Mesendoderm (in vitro differentiated cells): ENCODE results near the gene GLYATL1B. TPM values are rescaled to one million over a fixed set of nuclear protein-coding genes. Genes with fewer than 3 reads are reported as not detected.
"Not testable (repeated sequence)": the region's sequence is repeated elsewhere in the genome, so short reads cannot be mapped to it uniquely, and the experiment has no call there.

Source experiments
- DNase-seq: peaks from one replicate; pipeline ENCODE4 v3.0.0; 2013
- H2AK5ac ChIP-seq: 2 replicates; pipeline ENCODE4 v1.6.1; 2013; ENCODE audit warnings: low read length, inconsistent platforms
- H2BK120ac ChIP-seq: 2 replicates; pipeline ENCODE4 v1.6.1; 2013; ENCODE audit warnings: low read depth, mild to moderate bottlenecking, low read length, moderate library complexity, mixed read lengths
- H2BK15ac ChIP-seq: replicated peaks from 2 replicates; pipeline ENCODE4 v1.6.1; 2013; ENCODE audit warnings: low read depth, mild to moderate bottlenecking, moderate library complexity
- H2BK5ac ChIP-seq: 2 replicates; pipeline ENCODE4 v1.6.1; 2013; ENCODE audit warnings: low read length, inconsistent platforms
- H3K18ac ChIP-seq: 2 replicates; pipeline ENCODE4 v1.6.1; 2013; ENCODE audit warnings: mild to moderate bottlenecking, low read length, mixed read lengths
- H3K23ac ChIP-seq: one replicate; pipeline ENCODE4 v1.6.1; 2013; ENCODE audit warnings: low read length
- H3K27ac ChIP-seq: 2 replicates; pipeline ENCODE4 v1.5.1; 2013; ENCODE audit warnings: low read depth, mild to moderate bottlenecking, inconsistent platforms, low read length, moderate library complexity
- H3K27me3 ChIP-seq: 2 replicates; pipeline ENCODE4 v1.6.1; 2013; ENCODE audit warnings: low read length, control low read depth, mild to moderate bottlenecking, inconsistent platforms; ENCODE audit not compliant: insufficient read depth, poor library complexity
- H3K36me3 ChIP-seq: 2 replicates; pipeline ENCODE4 v1.6.1; 2013; ENCODE audit warnings: low read length, inconsistent platforms; ENCODE audit not compliant: control insufficient read depth, insufficient read depth
- H3K4ac ChIP-seq: one replicate; pipeline ENCODE4 v1.6.1; 2013; ENCODE audit warnings: low read depth, mild to moderate bottlenecking, low read length, moderate library complexity
- H3K4me1 ChIP-seq: 2 replicates; pipeline ENCODE4 v1.6.1; 2013; ENCODE audit warnings: low read depth, low read length, inconsistent platforms; ENCODE audit not compliant: control insufficient read depth
- H3K4me2 ChIP-seq: 2 replicates; pipeline ENCODE4 v1.6.1; 2013; ENCODE audit warnings: low read length
- H3K4me3 ChIP-seq: 2 replicates; pipeline ENCODE4 v1.5.1; 2013; ENCODE audit warnings: mild to moderate bottlenecking, low read length
- H3K56ac ChIP-seq: one replicate; pipeline ENCODE4 v1.6.1; 2013; ENCODE audit warnings: low read length
- H3K79me1 ChIP-seq: 2 replicates; pipeline ENCODE4 v1.6.1; 2013; ENCODE audit warnings: low read length, inconsistent platforms
- H3K79me2 ChIP-seq: 2 replicates; pipeline ENCODE4 v1.6.1; 2013; ENCODE audit warnings: mild to moderate bottlenecking, low read length; ENCODE audit not compliant: control insufficient read depth, insufficient read depth
- H3K9ac ChIP-seq: 2 replicates; pipeline ENCODE4 v1.6.1; 2013; ENCODE audit warnings: low read length, inconsistent platforms
- H4K5ac ChIP-seq: one replicate; pipeline ENCODE4 v1.6.1; 2013; ENCODE audit warnings: low read length
- H4K8ac ChIP-seq: one replicate; pipeline ENCODE4 v1.6.1; 2013; ENCODE audit warnings: low read depth, mild to moderate bottlenecking, control low read depth, low read length, moderate library complexity
- WGBS: extraction: QIAGEN DNeasy Blood & Tissue Kit; methylation state at CpG from one replicate; pipeline ENCODE4 v1.1.7; 2013; ENCODE audit warnings: low lambda C conversion rate, missing lambda C conversion rate; ENCODE audit not compliant: insufficient coverage; ENCODE audit errors: extremely low coverage; 5-methylcytosine and 5-hydroxymethylcytosine counted together
- polyA plus RNA-seq, 2 experiments: library from polyadenylated mRNA; stranded (reverse); fragments of 200-250 nt; gene quantifications; one replicate each; pipeline ENCODE4 v1.2.3, GENCODE V29; 2013

GLYATL1B gene
- not detected for polyA plus RNA-seq (2013, experiment 1 of 2)
- polyA plus RNA-seq (2013, experiment 2 of 2) = not detected

DNA sequence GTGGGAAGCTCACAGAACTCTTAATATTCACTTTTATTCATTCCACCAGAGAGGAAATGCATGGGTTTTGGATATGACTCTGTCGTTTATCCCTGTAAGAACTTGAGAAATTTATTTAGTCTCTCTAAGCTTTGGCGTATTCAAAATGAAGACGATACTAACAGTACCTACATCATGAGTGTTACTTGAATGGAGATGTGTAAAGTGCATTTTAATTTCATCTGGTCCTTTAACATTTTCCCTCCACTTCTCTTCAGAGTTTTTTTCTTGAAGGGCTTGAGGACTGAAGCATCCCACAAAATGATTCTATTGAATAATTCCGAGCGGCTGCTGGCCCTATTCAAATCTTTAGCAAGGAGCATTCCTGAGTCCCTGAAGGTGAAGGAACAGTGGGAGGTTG lies at the start of gene GLYATL1B:
Gene GLYATL1B, plus strand, starts transcription at position 301 of the 400 bp plus-strand sequence. Its CDS starts 0 bp downstream, at position 301.
- DNase-seq, H3K36me3 ChIP-seq, H4K8ac ChIP-seq, H3K23ac ChIP-seq, H3K27me3 ChIP-seq, H3K56ac ChIP-seq, H3K4ac ChIP-seq, H2BK15ac ChIP-seq, H3K4me1 ChIP-seq, H3K18ac ChIP-seq, H3K4me3 ChIP-seq, H3K79me2 ChIP-seq, H2BK120ac ChIP-seq, H2AK5ac ChIP-seq, H3K27ac ChIP-seq, H4K5ac ChIP-seq, H3K9ac ChIP-seq, H3K79me1 ChIP-seq, H2BK5ac ChIP-seq, H3K4me2 ChIP-seq: not testable (repeated sequence)
- no CpG with 5 or more reads among the region's 5 CpGs for WGBS

- DNase-seq, H3K27me3 ChIP-seq, H4K8ac ChIP-seq, H2BK120ac ChIP-seq, H3K27ac ChIP-seq, H3K36me3 ChIP-seq, H2BK15ac ChIP-seq, H4K5ac ChIP-seq, H3K4ac ChIP-seq, H3K79me1 ChIP-seq, H3K18ac ChIP-seq, H3K4me3 ChIP-seq, H3K4me1 ChIP-seq, H2BK5ac ChIP-seq, H3K23ac ChIP-seq, H3K4me2 ChIP-seq, H2AK5ac ChIP-seq, H3K56ac ChIP-seq, H3K9ac ChIP-seq, H3K79me2 ChIP-seq: not testable (repeated sequence)
- no CpG with 5 or more reads among the region's 2 CpGs for WGBS
Observed at GRCh38 chr11:59036542-59036941, 49.6 kb upstream of the GLYATL1B start.

- DNase-seq, H3K23ac ChIP-seq, H3K79me1 ChIP-seq, H3K36me3 ChIP-seq, H2BK5ac ChIP-seq, H4K8ac ChIP-seq, H3K27me3 ChIP-seq, H3K9ac ChIP-seq, H4K5ac ChIP-seq, H3K18ac ChIP-seq, H2BK15ac ChIP-seq, H3K27ac ChIP-seq, H3K79me2 ChIP-seq, H2BK120ac ChIP-seq, H3K56ac ChIP-seq, H3K4me2 ChIP-seq, H3K4me1 ChIP-seq, H3K4ac ChIP-seq, H3K4me3 ChIP-seq, H2AK5ac ChIP-seq: not testable (repeated sequence)
- WGBS = no CpG with 5 or more reads among the region's 1 CpG
Observed at GRCh38 chr11:59037434-59037833, 48.7 kb upstream of the GLYATL1B start.

DNA sequence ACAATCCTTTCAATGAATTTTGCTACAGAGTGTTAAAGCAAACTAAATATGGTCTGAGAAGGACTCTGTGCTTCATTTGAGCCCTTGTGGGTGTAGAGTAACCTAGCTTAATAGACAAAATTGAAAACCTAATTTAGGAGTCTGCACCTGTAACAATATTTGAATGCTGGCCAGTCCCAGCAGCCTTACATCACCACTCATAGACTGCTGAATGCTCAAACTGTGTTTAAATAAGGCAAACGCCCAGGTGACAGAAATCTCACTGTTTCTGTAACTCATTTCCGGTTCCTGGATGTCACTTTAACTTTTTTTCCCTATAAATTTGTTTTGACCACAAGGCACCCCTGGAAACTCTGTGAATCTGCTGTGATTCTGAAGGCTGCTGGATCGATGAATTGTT lies 45.5 kb upstream of the GLYATL1B start:
- no peak overlapping the region for H2BK120ac ChIP-seq
- H4K8ac ChIP-seq = no peak overlapping the region
- H3K4ac ChIP-seq = no peak overlapping the region
- H3K18ac ChIP-seq = no peak overlapping the region
- no peaks in the 10 kb centered on the region for H3K36me3 ChIP-seq
- H3K4me2 ChIP-seq = no peak overlapping the region
- H3K27me3 ChIP-seq = no peaks in the 10 kb centered on the region
- no CpG with 5 or more reads among the region's 3 CpGs for WGBS
- H3K23ac ChIP-seq = no peak overlapping the region
- no peak overlapping the region for H3K9ac ChIP-seq
- H3K4me3 ChIP-seq = no peak overlapping the region
- no peaks in the 10 kb centered on the region for H3K4me1 ChIP-seq
- no peak overlapping the region for H3K56ac ChIP-seq
- no peaks in the 10 kb centered on the region for H3K79me1 ChIP-seq
- H2BK5ac ChIP-seq = no peak overlapping the region
- no peak overlapping the region for H2BK15ac ChIP-seq
- no peaks in the 10 kb centered on the region for H3K79me2 ChIP-seq
- H2AK5ac ChIP-seq = no peak overlapping the region
- H3K27ac ChIP-seq = no peak overlapping the region
- no peak overlapping the region for H4K5ac ChIP-seq
- no peak for DNase-seq

DNA sequence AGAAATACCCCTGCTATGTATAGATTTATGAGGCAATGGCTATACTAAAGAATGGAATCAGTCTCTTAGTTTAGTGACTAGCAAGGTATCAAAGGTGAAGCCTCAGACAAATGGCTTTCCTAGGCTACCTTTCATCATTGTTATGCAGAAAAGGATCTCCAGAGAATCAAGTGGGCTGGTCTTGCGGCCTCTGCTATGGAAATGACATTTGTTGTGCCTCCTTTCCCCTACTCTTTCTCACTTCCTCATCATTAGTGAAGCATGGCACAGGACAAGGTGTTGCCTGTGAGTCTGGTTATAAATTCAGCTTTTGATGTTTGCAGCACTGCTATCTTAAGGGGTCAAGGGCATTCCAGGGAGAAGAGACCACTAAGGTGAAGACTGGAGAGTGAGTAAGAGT lies 34.7 kb upstream of the GLYATL1B start:
- H3K27ac ChIP-seq, H3K79me2 ChIP-seq, DNase-seq, H4K8ac ChIP-seq, H3K56ac ChIP-seq, H2BK15ac ChIP-seq, H3K4me1 ChIP-seq, H3K36me3 ChIP-seq, H3K9ac ChIP-seq, H3K27me3 ChIP-seq, H3K4ac ChIP-seq, H3K18ac ChIP-seq, H2BK120ac ChIP-seq, H4K5ac ChIP-seq, H2AK5ac ChIP-seq, H3K23ac ChIP-seq, H3K4me3 ChIP-seq, H3K4me2 ChIP-seq, H3K79me1 ChIP-seq, H2BK5ac ChIP-seq: not testable (repeated sequence)
- WGBS = no CpG with 5 or more reads among the region's 1 CpG

DNA sequence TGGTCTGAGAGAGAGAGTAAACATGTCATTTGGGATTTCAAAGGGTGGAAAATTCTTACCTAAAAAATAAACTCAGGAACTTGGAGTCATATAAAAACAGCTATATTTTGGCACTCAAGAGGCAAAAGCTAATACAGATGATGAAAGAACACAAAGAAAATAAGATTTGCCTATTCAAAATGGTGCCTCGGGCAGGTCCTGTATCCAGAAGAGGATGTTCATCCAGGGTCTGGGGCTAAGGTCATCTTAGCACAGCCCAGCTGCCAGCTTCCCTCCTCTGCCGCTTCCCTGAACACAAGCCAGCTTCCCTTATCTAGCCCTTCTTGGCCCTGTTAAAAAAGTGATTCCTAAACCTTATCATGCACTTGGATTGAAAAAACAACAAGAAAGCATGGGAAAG lies 33.8 kb upstream of the GLYATL1B start:
- H4K5ac ChIP-seq, H2BK120ac ChIP-seq, H3K18ac ChIP-seq, H3K27ac ChIP-seq, H3K79me2 ChIP-seq, H3K4me2 ChIP-seq, H4K8ac ChIP-seq, H2BK15ac ChIP-seq, H3K23ac ChIP-seq, H2AK5ac ChIP-seq, H3K36me3 ChIP-seq, H3K27me3 ChIP-seq, H3K4ac ChIP-seq, H3K56ac ChIP-seq, H2BK5ac ChIP-seq, DNase-seq, H3K4me3 ChIP-seq, H3K79me1 ChIP-seq, H3K9ac ChIP-seq, H3K4me1 ChIP-seq: not testable (repeated sequence)
- WGBS = no CpG with 5 or more reads among the region's 2 CpGs
